BLaER1 (cell line): ENCODE measurements around the gene LPP.

ENCODE experiments used
- H3K27ac ChIP-seq: shearing (Covaris generic); formaldehyde crosslinking; 2 replicates; pipeline ENCODE4 v1.8.1; 2022
- H3K27me3 ChIP-seq: shearing (Covaris generic); formaldehyde crosslinking; 2 replicates; pipeline ENCODE4 v1.8.1; 2022
- H3K36me3 ChIP-seq: shearing (Covaris generic); formaldehyde crosslinking; 2 replicates; pipeline ENCODE4 v1.8.1; 2022
- H3K4me1 ChIP-seq: shearing (Covaris generic); formaldehyde crosslinking; 2 replicates; pipeline ENCODE4 v1.8.1; 2022
- H3K4me2 ChIP-seq: shearing (Covaris generic); formaldehyde crosslinking; 2 replicates; pipeline ENCODE4 v1.8.1; 2022
- H3K4me3 ChIP-seq: shearing (Covaris generic); formaldehyde crosslinking; 2 replicates; pipeline ENCODE4 v1.8.1; 2022
- H3K9ac ChIP-seq: shearing (Covaris generic); formaldehyde crosslinking; 2 replicates; pipeline ENCODE4 v1.8.1; 2022
- H3K9me3 ChIP-seq: shearing (Covaris generic); formaldehyde crosslinking; 2 replicates; pipeline ENCODE4 v1.8.1; 2022
- H4K20me1 ChIP-seq: shearing (Covaris generic); formaldehyde crosslinking; 2 replicates; pipeline ENCODE4 v1.8.1; 2022
- Cebpa-rat ChIP-seq: shearing (Covaris generic); IDR thresholded peaks from 2 replicates; pipeline ENCODE4 v1.8.1; 2022

The LPP gene

GRCh38 chr3:188470508-188471130 lies 316.7 kb downstream of the LPP start:
- Histone ChIP-seq H3K4me1 (no peaks in the 10 kb centered on the region), H3K9me3 (no peaks in the 10 kb centered on the region; the same call in 1 of the 2 replicates), H3K27ac (no peak overlapping the region), H3K4me3 (no peak overlapping the region), H3K9ac (no peak overlapping the region), H3K27me3 (no peaks in the 10 kb centered on the region), H4K20me1 (no peaks in the 10 kb centered on the region), H3K4me2 (no peak overlapping the region), H3K36me3 (peaks cover 10% of the 10 kb centered on the region; the same call in 1 of the 2 replicates)
- no peak for TF ChIP-seq Cebpa-rat

DNA sequence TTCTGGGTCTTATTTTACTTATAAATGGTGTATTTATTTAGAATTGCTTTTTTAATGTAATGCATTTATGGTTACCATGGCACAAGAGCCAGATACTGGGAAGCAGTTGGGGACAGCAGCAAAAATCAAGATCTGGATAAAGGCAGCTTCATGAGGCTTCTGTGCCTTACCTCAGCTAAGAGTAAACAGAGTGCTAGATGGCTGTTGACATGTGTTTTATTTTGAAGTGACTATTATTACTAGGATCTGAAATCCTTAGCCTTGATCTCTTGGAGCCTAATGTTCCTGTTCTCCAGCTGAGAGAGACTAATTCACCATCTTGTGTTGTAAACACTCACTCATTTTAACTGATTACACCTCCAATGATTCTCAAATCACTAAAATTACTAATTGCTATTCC lies 317.8 kb downstream of the LPP start:
- Histone ChIP-seq H4K20me1 (no peaks in the 10 kb centered on the region), H3K4me2 (no peak overlapping the region), H3K27me3 (no peaks in the 10 kb centered on the region), H3K36me3 (peaks cover 10% of the 10 kb centered on the region; the same call in 1 of the 2 replicates), H3K9me3 (no peaks in the 10 kb centered on the region; the same call in 1 of the 2 replicates), H3K4me3 (no peak overlapping the region), H3K27ac (no peak overlapping the region), H3K4me1 (no peaks in the 10 kb centered on the region), H3K9ac (no peak overlapping the region)
- no peak for TF ChIP-seq Cebpa-rat

DNA sequence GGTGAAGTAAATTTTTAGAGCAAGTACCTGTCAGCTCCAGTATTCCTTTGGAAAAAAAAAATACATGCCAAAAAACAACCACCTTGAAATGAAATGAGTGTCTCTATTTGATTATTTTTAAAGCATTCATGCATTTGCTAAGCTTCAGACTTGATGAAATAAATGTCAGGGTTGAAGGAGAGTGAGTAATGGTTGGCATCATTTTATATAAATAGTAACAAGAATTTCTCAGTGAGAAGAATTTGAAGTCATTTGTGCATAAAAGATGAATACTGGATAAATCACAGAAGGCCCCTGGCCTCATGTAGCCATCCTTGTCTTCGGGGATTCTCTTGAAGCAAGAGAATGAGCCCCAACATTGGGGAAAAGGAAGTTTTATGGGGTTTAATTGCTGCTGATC lies 318.4 kb downstream of the LPP start:
- Histone ChIP-seq H3K36me3 (peaks cover 10% of the 10 kb centered on the region; the same call in 1 of the 2 replicates), H3K4me1 (no peaks in the 10 kb centered on the region), H3K9ac (no peak overlapping the region), H3K4me2 (no peak overlapping the region), H3K9me3 (no peaks in the 10 kb centered on the region; the same call in 1 of the 2 replicates), H3K27me3 (no peaks in the 10 kb centered on the region), H4K20me1 (no peaks in the 10 kb centered on the region), H3K27ac (no peak overlapping the region), H3K4me3 (no peak overlapping the region)
- no peak for TF ChIP-seq Cebpa-rat

- Histone ChIP-seq H3K36me3 (peaks cover 8% of the 10 kb centered on the region; the same call in 1 of the 2 replicates), H4K20me1 (no peaks in the 10 kb centered on the region), H3K27me3 (no peaks in the 10 kb centered on the region), H3K4me2 (no peak overlapping the region), H3K27ac (no peak overlapping the region), H3K9ac (no peak overlapping the region), H3K4me1 (no peaks in the 10 kb centered on the region), H3K9me3 (no peaks in the 10 kb centered on the region; the same call in 1 of the 2 replicates), H3K4me3 (no peak overlapping the region)
- TF ChIP-seq Cebpa-rat, result no peak
These were observed 319.1 kb downstream of the LPP start for GRCh38 chr3:188473045-188473444.

- no peaks in the 10 kb centered on the region for H4K20me1 ChIP-seq
- H3K9me3 ChIP-seq, result no peaks in the 10 kb centered on the region; the same call in 1 of the 2 replicates
- TF ChIP-seq Cebpa-rat, result no peak
- H3K4me2 ChIP-seq, result no peak overlapping the region
- H3K36me3 ChIP-seq, result peaks cover 2% of the 10 kb centered on the region; the same call in 1 of the 2 replicates
- no peak overlapping the region for H3K4me3 ChIP-seq
- no peak overlapping the region for H3K9ac ChIP-seq
- no peak overlapping the region for H3K27ac ChIP-seq
- H3K4me1 ChIP-seq, result 0 out of 2 replicates have a peak, but pooled peaks cover 4% of the 10 kb centered on the region
- no peaks in the 10 kb centered on the region for H3K27me3 ChIP-seq
These were observed 319.8 kb downstream of the LPP start for GRCh38 chr3:188473591-188474288.

GRCh38 chr3:188476935-188477334 lies 323.0 kb downstream of the LPP start:
- H3K9me3 ChIP-seq, result no peaks in the 10 kb centered on the region

GRCh38 chr3:188480011-188480410 lies 326.1 kb downstream of the LPP start:
- TF ChIP-seq Cebpa-rat, result no peak
- H3K9me3 ChIP-seq, result no peaks in the 10 kb centered on the region

More at GRCh38 chr3:188476935-188477334, 323.0 kb downstream of the LPP start:
- no peaks in the 10 kb centered on the region for H3K36me3 ChIP-seq
- 0 out of 2 replicates have a peak, but pooled peaks cover 6% of the 10 kb centered on the region for H3K4me1 ChIP-seq
- H4K20me1 ChIP-seq, result no peaks in the 10 kb centered on the region
- no peak overlapping the region for H3K27ac ChIP-seq
- H3K4me3 ChIP-seq, result no peak overlapping the region
- TF ChIP-seq Cebpa-rat, result no peak
- no peak overlapping the region for H3K4me2 ChIP-seq
- no peaks in the 10 kb centered on the region for H3K27me3 ChIP-seq
- H3K9ac ChIP-seq, result no peak overlapping the region

DNA sequence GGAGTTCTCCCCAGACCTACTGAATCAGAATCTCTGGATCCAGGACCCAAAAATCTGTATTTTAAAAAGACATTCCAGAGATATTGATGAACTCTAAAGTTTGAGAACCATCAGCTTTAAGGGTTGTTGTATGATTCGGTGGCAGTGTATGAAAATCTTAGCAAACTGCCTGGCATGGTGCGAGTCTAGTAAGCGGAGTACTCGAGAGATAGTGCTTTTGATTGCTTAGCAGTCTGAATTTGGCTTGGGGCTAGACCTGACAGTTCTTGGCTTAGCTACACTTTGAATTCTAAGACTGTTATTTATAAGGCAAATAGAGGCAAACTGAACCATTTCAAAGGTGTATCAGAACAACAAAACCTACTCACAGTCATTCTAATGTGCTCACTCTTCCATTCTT lies 329.0 kb downstream of the LPP start:
- no peak for TF ChIP-seq Cebpa-rat
- Histone ChIP-seq H3K27ac (no peak overlapping the region), H3K4me1 (0 out of 2 replicates have a peak, but pooled peaks cover 6% of the 10 kb centered on the region), H3K27me3 (no peaks in the 10 kb centered on the region), H3K9ac (no peak overlapping the region), H3K4me2 (no peak overlapping the region), H3K9me3 (no peaks in the 10 kb centered on the region), H4K20me1 (no peaks in the 10 kb centered on the region), H3K36me3 (peaks cover 15% of the 10 kb centered on the region), H3K4me3 (no peak overlapping the region)

More at GRCh38 chr3:188480011-188480410, 326.1 kb downstream of the LPP start:
- Histone ChIP-seq H3K4me3 (no peak overlapping the region), H3K27me3 (no peaks in the 10 kb centered on the region), H3K9ac (no peak overlapping the region), H3K4me2 (no peak overlapping the region), H3K36me3 (peaks cover 7% of the 10 kb centered on the region), H4K20me1 (no peaks in the 10 kb centered on the region), H3K27ac (no peak overlapping the region), H3K4me1 (0 out of 2 replicates have a peak, but pooled peaks cover 6% of the 10 kb centered on the region)

DNA sequence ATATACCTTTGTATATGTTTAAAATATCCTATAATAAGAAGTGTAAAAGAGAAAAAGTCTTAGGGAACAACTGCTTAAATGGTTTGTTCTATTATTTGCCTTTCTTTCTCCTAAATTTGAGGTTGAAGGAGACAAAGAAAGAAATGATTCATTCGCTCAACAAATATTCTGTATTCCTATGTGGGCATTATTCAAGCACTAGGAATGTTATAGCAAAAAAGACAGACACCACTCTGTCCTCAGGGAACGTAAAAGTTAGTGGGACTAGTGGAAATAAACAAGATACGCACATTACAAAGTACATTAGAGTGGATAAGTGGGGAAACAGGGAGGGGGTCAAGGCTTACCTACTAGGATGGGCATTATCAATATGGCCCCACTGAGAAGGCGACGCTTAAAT lies 332.2 kb downstream of the LPP start:
- Histone ChIP-seq H3K4me3 (no peak overlapping the region), H3K4me2 (no peak overlapping the region), H3K36me3 (peaks cover 24% of the 10 kb centered on the region), H3K4me1 (peaks cover 11% of the 10 kb centered on the region), H3K27me3 (no peaks in the 10 kb centered on the region), H3K9me3 (no peaks in the 10 kb centered on the region), H3K27ac (no peak overlapping the region), H4K20me1 (no peaks in the 10 kb centered on the region), H3K9ac (no peak overlapping the region)
- no peak for TF ChIP-seq Cebpa-rat

GRCh38 chr3:188486952-188487351 lies 333.0 kb downstream of the LPP start:
- Histone ChIP-seq H3K27ac (no peak overlapping the region), H3K9me3 (no peaks in the 10 kb centered on the region), H3K27me3 (no peaks in the 10 kb centered on the region), H3K4me1 (peaks cover 11% of the 10 kb centered on the region), H3K4me3 (no peak overlapping the region), H3K36me3 (peaks cover 30% of the 10 kb centered on the region), H3K9ac (no peak overlapping the region), H4K20me1 (no peaks in the 10 kb centered on the region), H3K4me2 (no peak overlapping the region)
- TF ChIP-seq Cebpa-rat, result peak; percentile 60; the same call in 1 of the 2 replicates
